ENCODE data around the gene NFATC2IP.

- peak; percentile 50 to 85 (median 74) for TF ChIP-seq POLR2AphosphoS5 (IDR thresholded peaks at IDR 0.05)
- peak; percentile 19 for TF ChIP-seq POLR2A (IDR thresholded peaks at IDR 0.05)
Measured at GRCh38 chr16:28950648-28951409, at the start of gene NFATC2IP.
